CD4-positive, alpha-beta T cell treated with Interleukin-12 subunit alpha and Interleukin-12 subunit beta, for 1 hour (primary cell): Measurements from ENCODE around the gene XRRA1.

ENCODE experiments used
- DNase-seq: peaks from one replicate; pipeline ENCODE4 v3.0.0-alpha.2; 2020

The XRRA1 gene

DNA sequence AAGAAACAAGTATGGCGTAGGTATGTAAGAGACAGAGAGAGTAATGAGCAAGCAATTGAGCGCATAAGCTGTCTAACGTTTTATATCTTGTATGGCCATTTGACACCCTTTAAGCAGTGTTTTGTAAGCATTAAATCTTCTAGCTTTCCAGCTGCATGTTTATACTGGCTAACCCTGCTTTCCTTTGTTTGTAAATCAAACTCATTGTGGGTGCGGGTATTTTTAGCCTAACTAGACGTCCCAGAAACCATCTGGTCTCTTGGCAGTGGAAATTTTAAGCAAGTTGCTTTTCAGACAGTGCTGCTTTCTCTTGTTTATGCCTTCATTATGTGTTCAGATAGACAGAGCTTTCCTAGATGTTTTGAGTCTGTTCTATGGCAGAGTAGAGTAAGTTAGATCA lies 126.7 kb downstream of the XRRA1 start:
- no peak for DNase-seq

DNA sequence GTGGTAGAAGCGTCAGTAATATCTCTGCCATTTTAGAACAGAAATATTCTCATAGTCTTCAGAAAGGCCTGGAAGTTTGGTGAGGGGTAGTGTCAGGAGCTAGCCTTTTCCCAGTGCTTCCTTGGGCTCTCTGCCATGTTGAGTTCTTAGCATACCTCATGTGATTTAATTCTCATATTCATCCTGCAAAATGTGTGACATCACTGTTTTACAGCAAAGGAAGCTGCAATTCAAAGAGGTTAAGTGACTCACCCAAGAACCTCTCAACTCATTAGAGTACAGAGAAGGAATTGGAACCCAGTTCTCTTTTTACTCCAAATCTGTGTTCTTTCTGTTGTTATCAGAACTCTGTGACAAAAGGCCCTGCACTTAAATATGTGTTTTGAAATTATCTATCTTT lies 128.1 kb downstream of the XRRA1 start:
- no peak for DNase-seq

DNA sequence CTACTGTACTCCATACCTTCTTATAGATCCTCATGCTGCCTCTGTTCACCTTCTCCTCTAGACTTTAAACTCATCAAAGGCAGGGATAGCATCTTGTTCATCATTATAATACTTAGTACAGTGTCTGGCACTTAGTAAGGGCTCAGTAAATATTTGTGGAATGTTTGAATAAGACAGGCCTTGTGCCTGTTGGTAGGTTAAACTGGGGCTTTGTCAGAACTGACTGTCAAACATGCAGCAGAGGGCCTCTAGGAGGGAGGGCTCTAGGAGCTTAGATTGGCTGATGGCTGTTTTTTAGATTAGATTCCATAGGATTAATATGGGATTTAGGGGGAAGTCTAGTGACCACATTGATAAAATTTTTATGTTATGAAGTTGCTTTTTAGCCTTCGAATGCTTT lies 129.5 kb downstream of the XRRA1 start:
- no peak for DNase-seq

GRCh38 chr11:74818283-74818946 lies 130.5 kb downstream of the XRRA1 start:
- no peak for DNase-seq

- DNase-seq: no peak
Observed at GRCh38 chr11:74816664-74817063, 132.2 kb downstream of the XRRA1 start.

- DNase-seq: no peak
Observed at GRCh38 chr11:74815966-74816365, 132.9 kb downstream of the XRRA1 start.

DNA sequence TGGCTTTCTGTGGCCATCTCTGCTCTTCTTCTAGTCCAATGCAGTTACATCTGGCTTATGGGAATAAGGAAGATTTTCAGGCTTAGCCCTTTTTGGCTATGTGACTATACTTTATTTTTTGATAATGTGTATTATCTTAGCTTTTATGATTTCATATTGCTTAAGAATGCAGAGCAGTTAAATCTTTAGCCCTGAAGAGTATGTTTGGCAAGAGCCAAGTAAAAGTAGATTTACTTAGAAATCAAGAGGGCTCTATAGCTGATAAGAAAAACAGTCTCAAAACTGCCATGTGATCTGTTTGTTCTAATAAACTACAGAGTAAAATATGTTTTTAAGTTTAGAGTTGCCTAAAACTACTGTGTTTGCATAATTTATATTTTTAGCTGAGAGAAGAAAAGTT lies 139.1 kb downstream of the XRRA1 start:
- DNase-seq: no peak

- DNase-seq: no peak
Observed at GRCh38 chr11:74806267-74806666, 142.6 kb downstream of the XRRA1 start.

DNA sequence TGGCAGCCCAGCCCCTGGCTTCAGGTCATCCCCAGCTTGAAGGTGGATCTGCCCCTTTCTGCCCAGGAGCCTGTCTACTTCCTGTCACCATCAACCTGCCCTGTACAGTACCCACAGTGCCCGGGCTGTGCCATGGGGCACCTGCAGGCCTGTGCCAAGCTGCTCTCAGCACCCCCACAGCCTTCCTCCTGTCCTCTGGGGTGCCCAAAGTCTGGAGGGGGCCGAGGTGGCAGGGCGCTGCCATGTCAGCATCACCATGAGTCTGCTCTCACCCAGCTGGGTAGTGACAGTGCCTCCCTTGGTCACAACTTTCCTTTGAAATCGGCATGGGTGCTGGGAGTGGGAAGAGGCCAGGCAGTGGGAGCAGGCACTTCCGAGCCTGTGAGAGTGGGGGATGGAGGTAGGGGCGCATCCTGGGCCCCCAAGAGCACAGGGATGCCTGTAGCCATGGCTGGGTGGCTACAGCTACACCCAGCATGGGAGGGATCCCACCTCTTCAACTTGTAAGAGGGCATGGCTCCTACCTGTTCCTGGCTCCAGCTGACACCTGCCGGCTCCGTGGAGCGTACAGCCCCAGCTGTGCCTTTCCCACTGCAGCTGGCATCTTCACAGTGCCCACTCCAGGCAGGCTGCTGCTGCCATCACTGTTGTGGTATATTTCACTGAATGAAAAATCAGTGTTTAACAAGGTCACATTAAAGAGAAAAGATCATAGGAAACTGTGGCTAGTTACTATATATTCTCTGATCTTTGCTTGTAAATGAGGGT lies 157.4 kb downstream of the XRRA1 start:
- no peak for DNase-seq
